Measurements from ENCODE around the gene CADM1.

CADM1 gene

DNA sequence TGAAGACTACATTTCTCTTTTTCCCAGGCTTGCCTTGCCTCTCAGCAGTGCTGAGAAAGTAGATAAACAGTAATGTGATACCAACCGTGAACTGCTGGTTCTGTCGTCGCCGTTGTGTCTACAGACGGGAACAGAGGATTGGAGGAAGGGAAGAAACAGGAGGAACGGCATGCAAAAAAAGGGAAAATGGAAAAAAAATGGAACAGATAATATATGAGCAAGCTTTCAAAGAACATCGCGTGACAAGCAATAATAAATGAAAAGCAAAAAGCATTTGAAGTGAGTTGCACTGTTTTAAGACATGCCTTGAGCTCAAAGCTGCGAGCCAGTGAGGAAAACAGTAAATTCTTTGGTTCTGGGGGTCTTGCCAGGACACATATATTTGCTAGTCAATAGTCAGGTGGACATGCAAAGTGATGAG lies 305.9 kb downstream of the CADM1 start:
- no peaks in the 10 kb centered on the region for H3K27me3 ChIP-seq (ENCODE audit: control insufficient read depth, low read length)
- H3K36me3 ChIP-seq (ENCODE audit: control insufficient read depth, low read length), result no peaks in the 10 kb centered on the region
- H3K4me2 ChIP-seq (ENCODE audit: low read length), result no peak overlapping the region
- H3K79me2 ChIP-seq (ENCODE audit: control insufficient read depth, low read length), result no peaks in the 10 kb centered on the region
- H3K27ac ChIP-seq (ENCODE audit: low read depth, low read length), result no peak overlapping the region
- no peaks in the 10 kb centered on the region for H3K4me1 ChIP-seq (ENCODE audit: control insufficient read depth, low read length)
- no peaks in the 10 kb centered on the region for H3F3A ChIP-seq (ENCODE audit: control insufficient read depth, insufficient read depth)
- no peak overlapping the region for H3K4me3 ChIP-seq (ENCODE audit: low read length)
- H4K20me1 ChIP-seq (ENCODE audit: control insufficient read depth, insufficient read depth, low read depth, low read length), result no peaks in the 10 kb centered on the region
- no peaks in the 10 kb centered on the region for H3K9me3 ChIP-seq (ENCODE audit: control insufficient read depth, insufficient read depth, low read length)
- no peaks in the 10 kb centered on the region for H3K9me2 ChIP-seq (replicated peaks; ENCODE audit: control insufficient read depth, low read length)
- TF ChIP-seq EZH2phosphoT487 (IDR thresholded peaks at IDR 0.05; ENCODE audit: borderline replicate concordance, low read length), result no peak
- no peak for TF ChIP-seq CTCF (IDR thresholded peaks at IDR 0.05; ENCODE audit: low read depth, low read length, poor library complexity, severe bottlenecking)

DNA sequence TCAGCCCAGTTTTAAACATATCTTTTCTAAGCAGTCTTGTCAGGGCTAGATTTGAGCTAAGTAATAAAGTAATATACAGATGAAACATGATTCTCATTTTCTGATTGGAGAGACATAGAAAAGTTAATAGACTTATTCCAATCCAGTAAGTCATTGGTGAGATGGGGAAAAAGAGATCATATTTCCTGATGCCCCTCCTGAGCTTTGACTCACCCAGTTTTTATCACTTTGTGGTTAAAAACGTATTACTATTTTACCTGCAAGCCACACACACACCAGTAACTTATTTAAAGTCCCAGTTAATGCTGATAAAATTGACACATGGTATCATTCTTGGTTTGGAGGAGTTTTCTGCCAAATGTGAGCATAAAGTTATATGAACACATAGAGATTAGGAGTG lies 306.8 kb downstream of the CADM1 start:
- no peak overlapping the region for H3K4me3 ChIP-seq (ENCODE audit: low read length)
- H3F3A ChIP-seq (ENCODE audit: control insufficient read depth, insufficient read depth), result no peaks in the 10 kb centered on the region
- H4K20me1 ChIP-seq (ENCODE audit: control insufficient read depth, insufficient read depth, low read depth, low read length), result no peaks in the 10 kb centered on the region
- H3K27me3 ChIP-seq (ENCODE audit: control insufficient read depth, low read length), result no peaks in the 10 kb centered on the region
- H3K36me3 ChIP-seq (ENCODE audit: control insufficient read depth, low read length), result no peaks in the 10 kb centered on the region
- H3K9me3 ChIP-seq (ENCODE audit: control insufficient read depth, insufficient read depth, low read length), result no peaks in the 10 kb centered on the region
- no peaks in the 10 kb centered on the region for H3K79me2 ChIP-seq (ENCODE audit: control insufficient read depth, low read length)
- TF ChIP-seq CTCF (IDR thresholded peaks at IDR 0.05; ENCODE audit: low read depth, low read length, poor library complexity, severe bottlenecking), result no peak
- no peak for TF ChIP-seq EZH2phosphoT487 (IDR thresholded peaks at IDR 0.05; ENCODE audit: borderline replicate concordance, low read length)
- H3K4me1 ChIP-seq (ENCODE audit: control insufficient read depth, low read length), result no peaks in the 10 kb centered on the region
- no peaks in the 10 kb centered on the region for H3K9me2 ChIP-seq (replicated peaks; ENCODE audit: control insufficient read depth, low read length)
- no peak overlapping the region for H3K4me2 ChIP-seq (ENCODE audit: low read length)
- H3K27ac ChIP-seq (ENCODE audit: low read depth, low read length), result no peak overlapping the region

DNA sequence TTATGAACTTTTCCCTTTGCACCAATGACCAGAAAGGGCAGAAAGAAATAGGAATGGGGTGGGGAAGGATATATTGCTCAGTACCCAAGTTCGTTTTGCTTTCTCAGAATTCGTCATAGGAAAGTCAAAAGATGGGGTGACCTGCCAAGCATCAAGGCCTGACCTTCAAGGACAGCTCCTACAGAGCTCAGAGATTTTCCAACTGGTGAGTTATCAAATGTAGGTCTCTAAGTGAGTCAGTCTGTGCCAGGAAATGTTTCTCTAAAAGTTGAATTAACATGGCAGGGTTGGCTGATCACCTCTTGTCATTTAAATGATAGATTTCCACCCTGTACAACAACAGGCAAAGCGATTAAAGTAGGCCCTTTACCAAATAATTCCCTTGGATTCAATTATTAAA lies 307.2 kb downstream of the CADM1 start:
- H3F3A ChIP-seq (ENCODE audit: control insufficient read depth, insufficient read depth), result no peaks in the 10 kb centered on the region
- H3K4me3 ChIP-seq (ENCODE audit: low read length), result no peak overlapping the region
- H3K9me2 ChIP-seq (replicated peaks; ENCODE audit: control insufficient read depth, low read length), result no peaks in the 10 kb centered on the region
- H3K27ac ChIP-seq (ENCODE audit: low read depth, low read length), result no peak overlapping the region
- no peaks in the 10 kb centered on the region for H3K79me2 ChIP-seq (ENCODE audit: control insufficient read depth, low read length)
- H3K27me3 ChIP-seq (ENCODE audit: control insufficient read depth, low read length), result no peaks in the 10 kb centered on the region
- no peaks in the 10 kb centered on the region for H3K9me3 ChIP-seq (ENCODE audit: control insufficient read depth, insufficient read depth, low read length)
- H4K20me1 ChIP-seq (ENCODE audit: control insufficient read depth, insufficient read depth, low read depth, low read length), result no peaks in the 10 kb centered on the region
- H3K4me1 ChIP-seq (ENCODE audit: control insufficient read depth, low read length), result no peaks in the 10 kb centered on the region
- no peak for TF ChIP-seq EZH2phosphoT487 (IDR thresholded peaks at IDR 0.05; ENCODE audit: borderline replicate concordance, low read length)
- TF ChIP-seq CTCF (IDR thresholded peaks at IDR 0.05; ENCODE audit: low read depth, low read length, poor library complexity, severe bottlenecking), result no peak
- no peak overlapping the region for H3K4me2 ChIP-seq (ENCODE audit: low read length)
- no peaks in the 10 kb centered on the region for H3K36me3 ChIP-seq (ENCODE audit: control insufficient read depth, low read length)

- Histone ChIP-seq H3K4me3 (ENCODE audit: low read length) (no peak overlapping the region), H3K79me2 (ENCODE audit: control insufficient read depth, low read length) (no peaks in the 10 kb centered on the region), H3K9me2 (replicated peaks; ENCODE audit: control insufficient read depth, low read length) (no peaks in the 10 kb centered on the region), H3K4me2 (ENCODE audit: low read length) (no peak overlapping the region), H3F3A (ENCODE audit: control insufficient read depth, insufficient read depth) (no peaks in the 10 kb centered on the region), H3K9me3 (ENCODE audit: control insufficient read depth, insufficient read depth, low read length) (no peaks in the 10 kb centered on the region), H3K4me1 (ENCODE audit: control insufficient read depth, low read length) (no peaks in the 10 kb centered on the region), H4K20me1 (ENCODE audit: control insufficient read depth, insufficient read depth, low read depth, low read length) (no peaks in the 10 kb centered on the region), H3K27me3 (ENCODE audit: control insufficient read depth, low read length) (no peaks in the 10 kb centered on the region), H3K27ac (ENCODE audit: low read depth, low read length) (no peak overlapping the region), H3K36me3 (ENCODE audit: control insufficient read depth, low read length) (no peaks in the 10 kb centered on the region)
- TF ChIP-seq EZH2phosphoT487 (IDR thresholded peaks at IDR 0.05; ENCODE audit: borderline replicate concordance, low read length) (no peak), CTCF (IDR thresholded peaks at IDR 0.05; ENCODE audit: low read depth, low read length, poor library complexity, severe bottlenecking) (no peak)
Observed at GRCh38 chr11:115194802-115195110, 309.5 kb downstream of the CADM1 start.
